WI38 (cell line): ENCODE data around the gene CFB.

Experiments
- H3K4me3 ChIP-seq: 2 replicates; pipeline ENCODE4 v1.5.1; 2011; ENCODE audit warnings: low read depth, mild to moderate bottlenecking, control low read depth, low read length
- TF ChIP-seq, protein P1 (sequence below): IDR thresholded peaks from 2 replicates; pipeline ENCODE4 v1.5.1; 2012; ENCODE audit warnings: low read depth, mild to moderate bottlenecking, control low read depth, low read length

The CFB gene

DNA sequence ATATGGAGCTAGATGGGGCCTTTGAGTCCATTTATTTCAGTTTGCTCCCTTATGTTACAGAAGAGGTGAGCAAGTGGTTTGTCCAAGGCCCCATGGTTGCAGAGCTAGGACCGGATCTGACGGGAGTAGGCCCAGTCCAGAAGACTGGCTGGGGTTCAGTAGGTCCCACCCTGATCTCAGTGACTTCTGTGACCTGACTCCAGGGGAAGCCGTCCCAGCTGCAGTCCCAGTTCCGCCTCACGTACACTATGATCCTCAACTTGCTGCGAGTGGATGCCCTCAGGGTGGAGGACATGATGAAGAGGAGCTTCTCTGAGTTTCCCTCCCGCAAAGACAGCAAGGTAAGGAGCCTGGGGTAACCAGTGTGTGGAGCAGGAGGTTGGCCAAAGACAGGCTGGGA, 20.6 kb downstream of the CFB start:
- H3K4me3 ChIP-seq: no peak overlapping the region
- TF ChIP-seq, protein P1, sequence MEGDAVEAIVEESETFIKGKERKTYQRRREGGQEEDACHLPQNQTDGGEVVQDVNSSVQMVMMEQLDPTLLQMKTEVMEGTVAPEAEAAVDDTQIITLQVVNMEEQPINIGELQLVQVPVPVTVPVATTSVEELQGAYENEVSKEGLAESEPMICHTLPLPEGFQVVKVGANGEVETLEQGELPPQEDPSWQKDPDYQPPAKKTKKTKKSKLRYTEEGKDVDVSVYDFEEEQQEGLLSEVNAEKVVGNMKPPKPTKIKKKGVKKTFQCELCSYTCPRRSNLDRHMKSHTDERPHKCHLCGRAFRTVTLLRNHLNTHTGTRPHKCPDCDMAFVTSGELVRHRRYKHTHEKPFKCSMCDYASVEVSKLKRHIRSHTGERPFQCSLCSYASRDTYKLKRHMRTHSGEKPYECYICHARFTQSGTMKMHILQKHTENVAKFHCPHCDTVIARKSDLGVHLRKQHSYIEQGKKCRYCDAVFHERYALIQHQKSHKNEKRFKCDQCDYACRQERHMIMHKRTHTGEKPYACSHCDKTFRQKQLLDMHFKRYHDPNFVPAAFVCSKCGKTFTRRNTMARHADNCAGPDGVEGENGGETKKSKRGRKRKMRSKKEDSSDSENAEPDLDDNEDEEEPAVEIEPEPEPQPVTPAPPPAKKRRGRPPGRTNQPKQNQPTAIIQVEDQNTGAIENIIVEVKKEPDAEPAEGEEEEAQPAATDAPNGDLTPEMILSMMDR: no peak

GRCh38 chr6:31966997-31967925, 21.4 kb downstream of the CFB start:
- H3K4me3 ChIP-seq: no peak overlapping the region
- TF ChIP-seq, protein P1: no peak

DNA sequence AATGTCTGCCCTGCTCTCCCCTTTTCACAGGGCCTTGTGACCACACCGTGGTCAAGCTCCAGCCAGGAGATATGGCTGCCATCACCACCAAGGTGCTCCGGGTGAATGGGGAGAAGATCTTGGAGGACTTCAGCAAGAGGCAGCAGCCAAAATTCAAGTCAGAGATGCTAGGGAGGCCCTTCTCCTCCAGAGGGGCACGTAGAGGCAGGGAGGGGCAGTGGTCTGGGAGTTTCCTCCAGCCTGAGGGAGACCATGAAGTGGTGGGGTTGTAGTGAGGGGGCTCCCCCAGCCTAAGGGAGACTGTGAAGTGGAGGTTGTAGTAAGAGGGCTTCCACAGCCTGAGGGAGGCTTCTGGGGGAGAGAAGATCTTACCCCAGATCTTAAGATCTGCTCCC, 22.0 kb downstream of the CFB start:
- TF ChIP-seq, protein P1: no peak
- H3K4me3 ChIP-seq: no peak overlapping the region

- TF ChIP-seq, protein P1: no peak
These were observed 22.4 kb downstream of the CFB start for GRCh38 chr6:31968326-31968725.

GRCh38 chr6:31968791-31969711, 23.2 kb downstream of the CFB start:
- no peak overlapping the region for H3K4me3 ChIP-seq
- TF ChIP-seq, protein P1: no peak

More at GRCh38 chr6:31968326-31968725, 22.4 kb downstream of the CFB start:
- no peak overlapping the region for H3K4me3 ChIP-seq

- TF ChIP-seq, protein P1: no peak
- no peak overlapping the region for H3K4me3 ChIP-seq
These were observed 24.1 kb downstream of the CFB start for GRCh38 chr6:31969712-31970603.
